Measurements from ENCODE around the gene TCF7L1. TPM values are rescaled to one million over a fixed set of nuclear protein-coding genes. Genes with fewer than 3 reads are reported as not detected.

Gene TCF7L1
- total RNA-seq, 1 experiment from 2014 or later = 3.0 TPM

DNA sequence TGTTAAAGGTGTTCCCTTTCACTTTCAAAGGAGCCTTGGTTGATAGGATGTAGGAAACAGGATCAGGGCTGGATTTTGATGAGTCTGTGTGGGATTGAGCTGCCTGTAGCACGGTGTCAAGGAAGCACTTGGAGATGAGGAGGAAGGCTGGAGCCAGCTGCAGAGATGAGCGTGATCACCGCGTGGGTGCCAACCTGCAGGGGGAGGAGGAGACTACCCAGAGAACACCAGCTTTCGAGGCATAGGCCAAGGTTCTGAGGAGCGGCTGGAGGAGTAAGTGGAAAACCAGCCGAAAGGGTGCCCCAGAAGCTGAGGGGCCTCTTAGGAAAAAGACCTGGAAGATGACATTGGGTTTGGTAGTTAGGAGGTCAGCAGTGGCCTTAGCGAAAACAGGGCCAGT, 130.4 kb downstream of the TCF7L1 start:
- H3K27me3 Mint-ChIP-seq (ENCODE audit: unreplicated experiment) = no peaks in the 10 kb centered on the region
- no peaks in the 10 kb centered on the region for H3K36me3 Mint-ChIP-seq (ENCODE audit: insufficient read depth, unreplicated experiment)
- TF ChIP-seq, protein P1, sequence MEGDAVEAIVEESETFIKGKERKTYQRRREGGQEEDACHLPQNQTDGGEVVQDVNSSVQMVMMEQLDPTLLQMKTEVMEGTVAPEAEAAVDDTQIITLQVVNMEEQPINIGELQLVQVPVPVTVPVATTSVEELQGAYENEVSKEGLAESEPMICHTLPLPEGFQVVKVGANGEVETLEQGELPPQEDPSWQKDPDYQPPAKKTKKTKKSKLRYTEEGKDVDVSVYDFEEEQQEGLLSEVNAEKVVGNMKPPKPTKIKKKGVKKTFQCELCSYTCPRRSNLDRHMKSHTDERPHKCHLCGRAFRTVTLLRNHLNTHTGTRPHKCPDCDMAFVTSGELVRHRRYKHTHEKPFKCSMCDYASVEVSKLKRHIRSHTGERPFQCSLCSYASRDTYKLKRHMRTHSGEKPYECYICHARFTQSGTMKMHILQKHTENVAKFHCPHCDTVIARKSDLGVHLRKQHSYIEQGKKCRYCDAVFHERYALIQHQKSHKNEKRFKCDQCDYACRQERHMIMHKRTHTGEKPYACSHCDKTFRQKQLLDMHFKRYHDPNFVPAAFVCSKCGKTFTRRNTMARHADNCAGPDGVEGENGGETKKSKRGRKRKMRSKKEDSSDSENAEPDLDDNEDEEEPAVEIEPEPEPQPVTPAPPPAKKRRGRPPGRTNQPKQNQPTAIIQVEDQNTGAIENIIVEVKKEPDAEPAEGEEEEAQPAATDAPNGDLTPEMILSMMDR (IDR thresholded peaks at IDR 0.05; ENCODE audit: unreplicated experiment) = no peak
- BruUV-seq (replicated peaks) = no TSS peak
- DNase-seq = no peak
- no peaks in the 10 kb centered on the region for H3K9me3 Mint-ChIP-seq (ENCODE audit: low read depth, unreplicated experiment)
- CTCF ChIA-PET = no interaction called here
- H3K4me3 Mint-ChIP-seq (ENCODE audit: low read depth, unreplicated experiment) = no peak overlapping the region
- intact Hi-C loops (cut with micrococcal nuclease; ENCODE audit: unreplicated experiment) = no loop called here
- no peak overlapping the region for H3K27ac Mint-ChIP-seq (ENCODE audit: unreplicated experiment)
- peaks cover 15% of the 10 kb centered on the region for H3K4me1 Mint-ChIP-seq (ENCODE audit: low read depth, unreplicated experiment)

DNA sequence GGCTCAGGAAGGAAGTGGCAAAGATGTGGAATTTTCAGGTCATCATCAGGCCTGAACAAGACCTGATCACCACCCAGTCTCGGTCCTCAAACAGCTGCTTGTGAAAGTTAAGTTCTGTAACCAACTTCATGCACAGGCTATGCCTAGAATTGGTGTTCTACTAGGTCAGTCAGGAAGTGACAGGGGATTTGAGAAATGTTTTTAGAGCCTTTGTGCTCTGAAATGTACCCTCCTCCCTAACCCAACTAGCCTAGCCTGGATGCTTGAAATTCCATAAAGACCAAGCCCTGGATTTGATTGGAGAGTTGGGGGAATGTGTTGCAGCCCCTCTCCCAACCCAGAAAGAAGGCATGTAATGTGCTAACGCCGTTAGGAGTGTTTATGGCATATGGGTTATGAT, 131.3 kb downstream of the TCF7L1 start:
- BruUV-seq (replicated peaks) = no TSS peak
- no peaks in the 10 kb centered on the region for H3K9me3 Mint-ChIP-seq (ENCODE audit: low read depth, unreplicated experiment)
- H3K27me3 Mint-ChIP-seq (ENCODE audit: unreplicated experiment) = no peaks in the 10 kb centered on the region
- DNase-seq = no peak
- TF ChIP-seq, protein P1 (IDR thresholded peaks at IDR 0.05; ENCODE audit: unreplicated experiment) = no peak
- intact Hi-C loops (cut with micrococcal nuclease; ENCODE audit: unreplicated experiment) = no loop called here
- H3K36me3 Mint-ChIP-seq (ENCODE audit: insufficient read depth, unreplicated experiment) = no peaks in the 10 kb centered on the region
- peaks cover 9% of the 10 kb centered on the region for H3K4me1 Mint-ChIP-seq (ENCODE audit: low read depth, unreplicated experiment)
- CTCF ChIA-PET = interaction anchor here (0.6 kb wide), 1 partner anchor 84 kb away, joined by 3 read pairs; no protein-coding TSS in a partner anchor
- no peak overlapping the region for H3K4me3 Mint-ChIP-seq (ENCODE audit: low read depth, unreplicated experiment)
- H3K27ac Mint-ChIP-seq (ENCODE audit: unreplicated experiment) = no peak overlapping the region

DNA sequence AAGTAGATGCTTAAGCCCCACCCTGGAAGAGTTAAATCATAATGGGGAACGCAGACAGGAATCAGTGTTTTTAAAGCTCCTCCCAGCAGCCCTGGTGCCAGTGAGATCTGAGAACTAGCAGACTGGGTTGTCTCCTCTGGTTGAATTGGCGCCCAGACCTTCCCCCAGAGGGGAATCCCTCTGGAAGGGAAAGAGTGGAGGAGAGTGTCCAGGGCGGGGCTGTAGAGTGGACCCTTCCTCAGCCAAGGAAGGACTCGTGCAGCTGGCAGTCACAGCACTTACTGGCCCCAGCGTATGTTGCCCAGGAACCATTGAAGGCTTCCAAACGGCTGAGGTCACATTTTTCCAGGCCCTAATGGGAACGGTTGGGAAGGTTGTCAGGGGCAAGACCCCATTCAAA, 132.1 kb downstream of the TCF7L1 start:
- H3K27ac Mint-ChIP-seq (ENCODE audit: unreplicated experiment) = no peak overlapping the region
- H3K27me3 Mint-ChIP-seq (ENCODE audit: unreplicated experiment) = no peaks in the 10 kb centered on the region
- CTCF ChIA-PET = interaction anchor here (0.6 kb wide), 2 partner anchors 85 to 202 kb away, joined by 3 read pairs; no protein-coding TSS in a partner anchor
- no peaks in the 10 kb centered on the region for H3K9me3 Mint-ChIP-seq (ENCODE audit: low read depth, unreplicated experiment)
- TF ChIP-seq, protein P1 (IDR thresholded peaks at IDR 0.05; ENCODE audit: unreplicated experiment) = no peak
- H3K4me1 Mint-ChIP-seq (ENCODE audit: low read depth, unreplicated experiment) = peaks cover 9% of the 10 kb centered on the region
- DNase-seq = no peak
- no peak overlapping the region for H3K4me3 Mint-ChIP-seq (ENCODE audit: low read depth, unreplicated experiment)
- no TSS peak for BruUV-seq (replicated peaks)
- no peaks in the 10 kb centered on the region for H3K36me3 Mint-ChIP-seq (ENCODE audit: insufficient read depth, unreplicated experiment)
- intact Hi-C loops (cut with micrococcal nuclease; ENCODE audit: unreplicated experiment) = no loop called here

DNA sequence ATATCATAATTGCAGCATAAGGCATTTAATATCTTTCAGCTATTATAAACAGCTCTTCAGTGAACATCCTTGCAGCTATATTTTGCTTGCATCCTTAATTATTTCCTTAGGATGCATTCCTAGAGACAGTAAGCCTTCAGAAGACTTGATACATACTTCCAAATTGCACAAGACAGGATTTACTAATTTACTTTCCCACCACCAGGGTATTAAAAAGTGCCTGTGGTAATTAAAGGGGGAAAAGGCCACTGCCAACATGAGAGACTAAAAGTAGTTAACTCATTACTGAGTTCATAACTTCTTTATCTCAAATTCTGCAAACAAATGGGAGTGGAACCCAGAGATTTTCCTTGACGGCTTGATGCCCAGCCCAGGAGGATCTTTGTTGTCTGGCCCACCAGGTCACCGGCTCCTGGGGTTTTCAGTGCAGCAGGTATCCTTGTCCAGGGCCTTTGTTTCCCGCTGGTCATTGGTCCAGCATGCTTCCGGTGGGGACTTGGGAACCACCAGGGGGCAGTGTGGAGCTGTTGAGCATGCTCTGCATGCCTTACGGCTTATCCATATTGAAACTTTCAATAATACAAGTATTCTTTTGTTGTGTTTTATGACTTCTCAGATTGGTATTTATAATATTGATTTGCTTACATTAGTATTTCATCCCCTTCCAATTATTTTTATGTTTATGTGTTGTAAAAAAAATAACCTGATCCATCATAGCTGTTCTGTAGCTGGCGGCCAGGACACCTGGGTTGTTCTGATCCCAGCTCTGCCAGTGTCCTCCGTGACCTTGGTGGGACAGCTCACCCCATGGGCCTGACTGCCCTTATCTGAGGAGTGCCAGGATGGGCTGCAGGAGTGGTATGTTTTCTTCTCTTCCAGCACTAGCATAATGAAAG, 133.2 kb downstream of the TCF7L1 start:
- H3K36me3 Mint-ChIP-seq (ENCODE audit: insufficient read depth, unreplicated experiment) = no peaks in the 10 kb centered on the region
- H3K27ac Mint-ChIP-seq (ENCODE audit: unreplicated experiment) = no peak overlapping the region
- intact Hi-C loops (cut with micrococcal nuclease; ENCODE audit: unreplicated experiment) = no loop called here

More for the DNA sequence above, 133.2 kb downstream of the TCF7L1 start:
- Mint-ChIP-seq H3K9me3 (ENCODE audit: low read depth, unreplicated experiment) (no peaks in the 10 kb centered on the region), H3K4me3 (ENCODE audit: low read depth, unreplicated experiment) (no peak overlapping the region), H3K27me3 (ENCODE audit: unreplicated experiment) (no peaks in the 10 kb centered on the region), H3K4me1 (ENCODE audit: low read depth, unreplicated experiment) (peaks cover 9% of the 10 kb centered on the region)
- no TSS peak for BruUV-seq (replicated peaks)
- CTCF ChIA-PET = interaction anchor here (0.5 to 1.9 kb wide), 10 partner anchors 10 to 1829 kb away, joined by 3 to 18 read pairs (median 4); no protein-coding TSS in a partner anchor
- peak; percentile 85 for DNase-seq
- TF ChIP-seq, protein P1 (IDR thresholded peaks at IDR 0.05; ENCODE audit: unreplicated experiment) = peak; percentile 96

Data from Calu3 (cell line).